AG04450 (cell line): ENCODE results near the gene LGMN. TPM values are rescaled to one million over a fixed set of nuclear protein-coding genes. Genes with fewer than 3 reads are reported as not detected.
A peak's percentile ranks its signal among the peaks of the same experiment; 100 is the strongest.

Experiments used
- CTCF ChIA-PET: fragments of 300-600, 350-600 bp; formaldehyde crosslinking; extraction: SDS; loops from one replicate; lab custom pipeline; 2022; ENCODE audit warnings: antibody characterized with exemption, inconsistent platforms; lab: Charles Lee
- POLR2A ChIA-PET: fragments of 350-600 bp; formaldehyde crosslinking; extraction: SDS; loops from one replicate; lab custom pipeline; 2021; ENCODE audit warnings: antibody characterized with exemption, inconsistent platforms; lab: Yijun Ruan, JAX
- DNase-seq: peaks from one replicate; pipeline ENCODE4 v3.0.0-alpha.2; 2011; ENCODE audit warnings: low read depth, low spot score
- H3K27ac ChIP-seq: one replicate; pipeline ENCODE4 v1.5.1; 2012; ENCODE audit warnings: low read depth, low read length, control low read depth
- H3K27me3 ChIP-seq: one replicate; pipeline ENCODE4 v1.6.0; 2012; ENCODE audit warnings: low read length; ENCODE audit not compliant: control insufficient read depth, insufficient read depth
- H3K4me3 ChIP-seq: 2 replicates; pipeline ENCODE4 v1.5.1; 2011; ENCODE audit warnings: mild to moderate bottlenecking, low read depth, low read length, control low read depth
- H3K9me3 ChIP-seq: 2 replicates; pipeline ENCODE4 v1.5.1; 2012; ENCODE audit warnings: low read length; ENCODE audit not compliant: control insufficient read depth, insufficient read depth
- polyA plus RNA-seq: library from polyadenylated mRNA; depleted of rRNA; stranded (reverse); fragments of >200 nt; gene quantifications from 2 replicates; pipeline ENCODE4 v1.2.3, GENCODE V29; 2011
- TF ChIP-seq, protein P1 (sequence below): IDR thresholded peaks from 2 replicates; pipeline ENCODE4 v1.5.1; 2011; ENCODE audit warnings: low read depth, low read length, control low read depth, inconsistent platforms

LGMN gene
- polyA plus RNA-seq, 1 experiment: 21.8 TPM

DNA sequence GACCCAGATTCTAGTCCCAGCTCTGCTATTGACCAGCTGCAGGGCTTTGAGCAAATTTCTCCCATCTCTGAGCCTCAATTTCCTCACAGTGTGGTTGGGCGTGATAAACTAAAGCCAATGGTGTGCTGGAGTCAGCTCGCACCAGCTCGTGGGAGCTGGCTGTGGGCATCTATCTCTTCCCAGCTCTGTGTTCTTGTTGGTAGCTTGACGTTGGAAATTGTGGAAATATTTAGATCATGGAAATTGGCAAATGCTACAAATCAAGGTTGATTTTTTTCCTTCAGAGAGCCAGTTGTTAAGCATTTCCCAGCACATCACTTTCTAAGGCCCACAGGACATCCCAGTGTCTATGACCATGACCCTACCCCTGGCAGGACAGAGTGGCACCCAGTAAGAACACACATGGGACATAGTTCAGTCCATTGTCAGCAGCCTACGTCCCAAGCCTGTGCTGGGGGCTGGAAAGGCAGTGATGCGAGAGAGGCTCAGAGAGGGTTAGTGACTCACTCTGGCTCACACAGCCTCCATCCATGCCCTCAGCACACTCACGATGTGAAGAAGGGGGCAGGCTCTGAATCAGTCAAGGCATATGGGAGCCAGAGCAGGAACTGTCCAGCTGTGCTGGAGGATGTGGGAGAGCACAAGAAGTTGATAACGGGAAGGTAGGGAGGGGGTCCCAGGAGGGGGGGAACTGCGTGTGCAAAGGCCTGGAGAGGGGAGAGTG lies 77.6 kb downstream of the LGMN start:
- no peak overlapping the region for H3K4me3 ChIP-seq

DNA sequence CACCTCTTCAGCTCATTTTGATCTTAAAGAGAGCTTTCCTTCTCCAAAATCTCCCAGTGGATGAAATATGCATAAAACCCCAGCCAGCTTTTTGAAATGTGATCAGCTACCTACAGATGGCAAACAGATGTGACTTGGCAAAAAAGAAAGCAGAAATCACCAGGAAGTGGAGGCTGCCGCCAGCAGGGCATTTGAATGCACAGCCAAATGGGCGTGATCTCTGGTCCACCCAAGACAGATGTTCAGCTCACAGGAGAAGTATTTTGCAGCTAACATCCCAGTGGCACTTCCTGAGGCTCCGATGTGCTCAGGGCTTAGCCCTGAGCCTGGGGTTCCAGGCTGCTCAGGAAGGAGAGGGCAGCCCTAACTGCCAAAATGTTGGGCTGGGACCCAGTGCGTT lies 78.3 kb downstream of the LGMN start:
- ChIA-PET POLR2A (interaction anchor here (0.6 to 1.2 kb wide), 3 partner anchors 23 to 33 kb away, joined by 3 to 4 read pairs (median 4); no protein-coding TSS in a partner anchor), CTCF (interaction anchor here (0.9 to 1.6 kb wide), 8 partner anchors 11 to 553 kb away, joined by 3 to 7 read pairs (median 4); no protein-coding TSS in a partner anchor)
- peak overlapping the region; percentile 73 for H3K27ac ChIP-seq
- DNase-seq: peak; percentile 74
- TF ChIP-seq, protein P1, sequence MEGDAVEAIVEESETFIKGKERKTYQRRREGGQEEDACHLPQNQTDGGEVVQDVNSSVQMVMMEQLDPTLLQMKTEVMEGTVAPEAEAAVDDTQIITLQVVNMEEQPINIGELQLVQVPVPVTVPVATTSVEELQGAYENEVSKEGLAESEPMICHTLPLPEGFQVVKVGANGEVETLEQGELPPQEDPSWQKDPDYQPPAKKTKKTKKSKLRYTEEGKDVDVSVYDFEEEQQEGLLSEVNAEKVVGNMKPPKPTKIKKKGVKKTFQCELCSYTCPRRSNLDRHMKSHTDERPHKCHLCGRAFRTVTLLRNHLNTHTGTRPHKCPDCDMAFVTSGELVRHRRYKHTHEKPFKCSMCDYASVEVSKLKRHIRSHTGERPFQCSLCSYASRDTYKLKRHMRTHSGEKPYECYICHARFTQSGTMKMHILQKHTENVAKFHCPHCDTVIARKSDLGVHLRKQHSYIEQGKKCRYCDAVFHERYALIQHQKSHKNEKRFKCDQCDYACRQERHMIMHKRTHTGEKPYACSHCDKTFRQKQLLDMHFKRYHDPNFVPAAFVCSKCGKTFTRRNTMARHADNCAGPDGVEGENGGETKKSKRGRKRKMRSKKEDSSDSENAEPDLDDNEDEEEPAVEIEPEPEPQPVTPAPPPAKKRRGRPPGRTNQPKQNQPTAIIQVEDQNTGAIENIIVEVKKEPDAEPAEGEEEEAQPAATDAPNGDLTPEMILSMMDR: peak; percentile 55
- no peaks in the 10 kb centered on the region for H3K27me3 ChIP-seq
- H3K9me3 ChIP-seq: no peaks in the 10 kb centered on the region
- H3K4me3 ChIP-seq: no peak overlapping the region

More for the DNA sequence above, 77.6 kb downstream of the LGMN start:
- ChIA-PET POLR2A (interaction anchor here (0.6 to 1.2 kb wide), 2 partner anchors 24 to 27 kb away, joined by 3 to 4 read pairs; no protein-coding TSS in a partner anchor), CTCF (interaction anchor here (0.5 to 1.6 kb wide), 9 partner anchors 11 to 554 kb away, joined by 3 to 7 read pairs (median 4); no protein-coding TSS in a partner anchor)
- no peak for DNase-seq
- TF ChIP-seq, protein P1: no peak
- no peaks in the 10 kb centered on the region for H3K9me3 ChIP-seq
- H3K27ac ChIP-seq: peak overlapping the region; percentile 73
- H3K27me3 ChIP-seq: no peaks in the 10 kb centered on the region

DNA sequence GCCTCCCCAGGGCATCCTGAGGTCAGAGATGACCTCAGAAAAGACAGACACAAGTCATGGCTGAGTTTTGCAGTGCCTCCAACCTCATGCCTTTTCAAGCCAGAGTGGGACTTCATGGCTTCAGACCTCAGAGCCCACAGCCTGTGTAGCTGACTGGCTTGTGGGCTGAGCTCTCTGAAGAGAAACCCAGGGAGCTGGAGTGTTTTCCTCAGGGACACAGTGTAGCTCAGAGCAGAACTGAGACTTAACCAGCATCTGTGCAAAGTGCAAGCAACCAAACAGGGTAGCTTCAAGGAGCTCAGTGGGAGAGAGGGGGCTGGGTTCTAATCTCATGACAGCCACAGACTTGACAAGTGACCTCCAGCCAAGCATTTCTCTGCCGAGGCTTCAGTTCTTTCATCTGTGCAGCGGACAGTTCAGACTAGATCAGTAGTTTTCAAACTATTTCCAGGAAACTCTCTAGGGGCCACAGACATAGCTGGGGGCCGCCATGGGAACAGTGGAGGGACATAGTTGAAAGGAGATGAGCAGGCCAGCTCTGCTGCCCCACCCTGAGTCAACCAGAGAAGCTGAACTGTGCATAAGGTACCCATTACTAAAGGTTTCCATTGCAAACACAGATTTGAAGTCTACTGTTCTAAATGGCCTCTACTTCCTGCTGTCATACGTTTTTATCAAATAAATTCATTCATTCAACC lies 80.0 kb downstream of the LGMN start:
- DNase-seq: no peak
- H3K9me3 ChIP-seq: no peaks in the 10 kb centered on the region
- H3K27ac ChIP-seq: no peak overlapping the region
- H3K27me3 ChIP-seq: no peaks in the 10 kb centered on the region
- POLR2A ChIA-PET: no interaction called here
- CTCF ChIA-PET: interaction anchor here (0.9 to 1.2 kb wide), 2 partner anchors 12 to 18 kb away, joined by 4 to 6 read pairs; no protein-coding TSS in a partner anchor
- TF ChIP-seq, protein P1: no peak
- H3K4me3 ChIP-seq: no peak overlapping the region

DNA sequence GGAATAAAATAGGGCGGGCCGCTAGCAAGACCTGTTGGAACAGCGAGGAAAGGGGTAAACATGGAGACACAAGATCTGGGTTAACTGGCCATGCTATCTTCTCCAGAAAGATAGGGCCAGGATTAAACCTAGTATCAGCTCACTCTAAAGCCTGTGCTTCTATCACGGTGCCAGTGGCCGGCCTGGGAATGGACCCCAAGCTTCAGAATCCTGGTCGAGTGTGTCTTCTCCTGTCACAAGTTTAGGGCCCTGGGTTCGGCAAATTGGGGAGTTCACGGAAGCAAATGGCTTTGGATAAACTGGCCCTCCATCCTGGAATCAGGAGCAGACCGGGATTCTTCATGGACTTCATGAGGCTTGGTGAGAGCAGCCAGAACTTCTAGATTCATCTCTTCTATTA lies 82.2 kb downstream of the LGMN start:
- Histone ChIP-seq H3K4me3 (no peak overlapping the region), H3K27me3 (no peaks in the 10 kb centered on the region), H3K27ac (no peak overlapping the region), H3K9me3 (no peaks in the 10 kb centered on the region)
- DNase-seq: no peak
- TF ChIP-seq, protein P1: no peak
- CTCF ChIA-PET: interaction anchor here (1.6 kb wide), 1 partner anchor 21 kb away, joined by 4 read pairs; no protein-coding TSS in a partner anchor
- POLR2A ChIA-PET: no interaction called here
